A549 (cell line): ENCODE results near the gene ATG101. TPM values are rescaled to one million over a fixed set of nuclear protein-coding genes. Genes with fewer than 3 reads are reported as not detected.

ENCODE experiments used
- ATAC-seq, 2 experiments: fragments of 200-7000 bp in 1 of 2; fragments of >200 bp in 1 of 2; cut with Nextera tagmentation in 1 of 2; cut with Tn5 transposase in 1 of 2; 3 replicates each; pipeline versions ENCODE4 v1.8.0 to v1.9.1; 2018 to 2020; ENCODE audit warnings: mild to moderate bottlenecking in 1 of 2, moderate library complexity in 1 of 2
- CTCF ChIA-PET: fragments of 300-600 bp; sonication (Branson Sonifier 250); formaldehyde crosslinking; extraction: SDS; loops from one replicate; lab custom pipeline; 2021; ENCODE audit warnings: antibody characterized with exemption, inconsistent platforms; lab: Yijun Ruan, JAX
- POLR2A ChIA-PET: fragments of 350-600 bp; formaldehyde crosslinking; extraction: SDS; loops from one replicate; lab custom pipeline; 2021; ENCODE audit warnings: antibody characterized with exemption, inconsistent platforms; lab: Yijun Ruan, JAX
- DNase-seq, 2 experiments: peaks; one replicate each; pipeline versions ENCODE4 v3.0.0 to v3.0.0-alpha.2; 2011 to 2016; ENCODE audit warnings: low read depth in 1 of 2, low spot score in 1 of 2
- FAIRE-seq: peaks from 2 replicates; lab custom pipeline; 2011; peaks lifted over from hg19 to GRCh38; lab: Jason Lieb, UNC
- H3K27ac ChIP-seq, 2 experiments: fragments of >200 bp; sonication (Bioruptor Twin); formaldehyde crosslinking; 3 replicates each; pipeline ENCODE4 v1.5.1; 2016 to 2017
- H3K4me1 ChIP-seq: fragments of >200 bp; sonication (Bioruptor Twin); formaldehyde crosslinking; 3 replicates; pipeline ENCODE4 v1.6.1; 2016
- H3K4me2 ChIP-seq: fragments of >200 bp; sonication (Bioruptor Twin); formaldehyde crosslinking; 3 replicates; pipeline ENCODE4 v1.6.1; 2016
- H3K4me3 ChIP-seq: fragments of >200 bp; sonication (Bioruptor Twin); formaldehyde crosslinking; 3 replicates; pipeline ENCODE4 v1.5.1; 2016
- H3K9me3 ChIP-seq: fragments of >200 bp; sonication (Bioruptor Twin); formaldehyde crosslinking; 3 replicates; pipeline ENCODE4 v1.6.1; 2016
- BCL3 ChIP-seq: fragments of >200 bp; sonication (Bioruptor Twin); formaldehyde crosslinking; IDR thresholded peaks from 3 replicates; pipeline ENCODE4 v1.6.1; 2016
- CHD4 ChIP-seq: fragments of 200-600 bp; sonication (generic); IDR thresholded peaks from 2 replicates; pipeline ENCODE4 v1.6.1; 2016; ENCODE audit warnings: antibody characterized with exemption, mild to moderate bottlenecking, borderline replicate concordance
- EHF ChIP-seq: fragments of 250-450 bp; sonication (Bioruptor Pico); IDR thresholded peaks from 2 replicates; pipeline ENCODE4 v1.5.0; 2020; ENCODE audit warnings: mild to moderate bottlenecking
- EHMT2 ChIP-seq: fragments of 200-600 bp; sonication (generic); IDR thresholded peaks from 2 replicates; pipeline ENCODE4 v1.6.1; 2016; ENCODE audit warnings: antibody characterized with exemption, low read depth, mild to moderate bottlenecking, moderate library complexity
- ESRRA ChIP-seq: fragments of 150-350 bp; IDR thresholded peaks from 2 replicates; pipeline ENCODE4 v1.6.1; 2014; ENCODE audit warnings: mild to moderate bottlenecking, low read length, borderline replicate concordance
- FOSB ChIP-seq: fragments of 250-450 bp; sonication (Bioruptor Pico); IDR thresholded peaks from 2 replicates; pipeline ENCODE4 v1.5.0; 2020; ENCODE audit warnings: mild to moderate bottlenecking, moderate library complexity
- FOXS1 ChIP-seq: fragments of 250-450 bp; sonication (Bioruptor Pico); IDR thresholded peaks from 2 replicates; pipeline ENCODE4 v1.5.0; 2020; ENCODE audit warnings: mild to moderate bottlenecking, moderate library complexity
- HDAC2 ChIP-seq: fragments of 200-600 bp; sonication (generic); IDR thresholded peaks from 2 replicates; pipeline ENCODE4 v1.6.1; 2016
- HOXA7 ChIP-seq: fragments of 250-450 bp; sonication (Bioruptor Pico); IDR thresholded peaks from 2 replicates; pipeline ENCODE4 v1.5.0; 2020; ENCODE audit warnings: mild to moderate bottlenecking, moderate library complexity
- HOXB5 ChIP-seq: fragments of 250-450 bp; sonication (Bioruptor Pico); IDR thresholded peaks from 2 replicates; pipeline ENCODE4 v1.5.0; 2020; ENCODE audit warnings: mild to moderate bottlenecking, moderate library complexity
- MAX ChIP-seq: IDR thresholded peaks from 2 replicates; pipeline ENCODE4 v1.6.1; 2012
- MAZ ChIP-seq: fragments of 150-350 bp; IDR thresholded peaks from 2 replicates; pipeline ENCODE4 v1.6.1; 2014; ENCODE audit warnings: antibody characterized with exemption, low read depth, low read length, borderline replicate concordance
- NFE2L2 ChIP-seq: fragments of 150-350 bp; conservative IDR thresholded peaks from 2 replicates; pipeline ENCODE4 v1.6.1; 2014; ENCODE audit warnings: low read length
- NPAS2 ChIP-seq: fragments of 250-450 bp; sonication (Bioruptor Pico); IDR thresholded peaks from 2 replicates; pipeline ENCODE4 v1.8.0; 2022; ENCODE audit warnings: mild to moderate bottlenecking, moderate library complexity, borderline replicate concordance
- POLR2A ChIP-seq: IDR thresholded peaks from 2 replicates; pipeline ENCODE4 v1.6.1; 2012; ENCODE audit warnings: mild to moderate bottlenecking, low read length
- POLR2AphosphoS2 ChIP-seq: conservative IDR thresholded peaks from 2 replicates; pipeline ENCODE4 v1.6.1; 2012; ENCODE audit warnings: low read length, improper control_type of control experiment, inconsistent platforms
- RARB ChIP-seq: fragments of 250-450 bp; sonication (Bioruptor Pico); IDR thresholded peaks from 2 replicates; pipeline ENCODE4 v1.8.0; 2021; ENCODE audit warnings: mild to moderate bottlenecking, moderate library complexity
- TFCP2L1 ChIP-seq: fragments of 250-450 bp; sonication (Bioruptor Pico); IDR thresholded peaks from 2 replicates; pipeline ENCODE4 v1.5.0; 2021; ENCODE audit warnings: mild to moderate bottlenecking
- TP53 ChIP-seq: fragments of 250-450 bp; sonication (Bioruptor Pico); IDR thresholded peaks from 2 replicates; pipeline ENCODE4 v1.5.0; 2021; ENCODE audit warnings: mild to moderate bottlenecking, moderate library complexity
- USF2 ChIP-seq: fragments of 450-650 bp; IDR thresholded peaks from 2 replicates; pipeline ENCODE4 v1.6.1; 2014; ENCODE audit warnings: antibody characterized with exemption
- ZFP36 ChIP-seq: fragments of 450-650 bp; IDR thresholded peaks from 2 replicates; pipeline ENCODE4 v1.6.1; 2014; ENCODE audit warnings: borderline replicate concordance; ENCODE audit not compliant: partially characterized antibody
- ZSCAN20 ChIP-seq: fragments of 250-450 bp; sonication (Bioruptor Pico); IDR thresholded peaks from 2 replicates; pipeline ENCODE4 v1.8.0; 2022; ENCODE audit warnings: mild to moderate bottlenecking, moderate library complexity
- WGBS: methylation state at CpG from one replicate; pipeline ENCODE4 v1.1.6; 2017; ENCODE audit errors: missing lambda C conversion rate; 5-methylcytosine and 5-hydroxymethylcytosine counted together
- polyA plus RNA-seq, 4 experiments: library from polyadenylated mRNA; depleted of rRNA in 3 of 4; stranded (reverse); fragments of >200 nt; fragmentation: RNase III in 1 of 4; extraction: RNeasy Plus Mini Kit Qiagen cat#74134 plus additional on column Dnase treatment in 1 of 4; gene quantifications; 2 replicates in 3 of 4; 3 replicates in 1 of 4; pipeline ENCODE4 v1.2.3, GENCODE V29; 2011 to 2017

ATG101 gene
- polyA plus RNA-seq, 2 of the 4 experiments (the other 2 are of a cell fraction), result 87.9 to 141 TPM

- POLR2A ChIA-PET, result no interaction called here
- DNase-seq (peak in 1 of 2 experiments; percentile 63), FAIRE-seq (no peak), ATAC-seq (no peak)
- TF ChIP-seq TFCP2L1 (CRISPR knock-in tag) (peak; percentile 90), FOSB (CRISPR knock-in tag) (peak; percentile 77), ESRRA (no peak), RARB (CRISPR knock-in tag) (peak; percentile 58; the same call in 1 of the 2 replicates), MAZ (no peak), HOXA7 (CRISPR knock-in tag) (peak; percentile 92), POLR2A (no peak), FOXS1 (CRISPR knock-in tag) (no peak), TP53 (CRISPR knock-in tag) (peak; percentile 77), POLR2AphosphoS2 (peak; percentile 60), NFE2L2 (no peak), CHD4 (no peak)
- Histone ChIP-seq H3K9me3 (no peaks in the 10 kb centered on the region), H3K27ac (no peak overlapping the region), H3K4me3 (no peak overlapping the region), H3K4me2 (no peak overlapping the region), H3K4me1 (peaks cover 22% of the 10 kb centered on the region)
- CTCF ChIA-PET, result interaction anchor here (0.7 to 42.5 kb wide), 8 partner anchors 12 to 129 kb away, joined by 3 to 1730 read pairs (median 4); no protein-coding TSS in a partner anchor
- 88% methylated on average over 26 of the region's 27 CpGs for WGBS
Measured at GRCh38 chr12:52055731-52056711, 13.8 kb upstream of the ATG101 start.

- FAIRE-seq (no peak), ATAC-seq (no peak), DNase-seq (peak in 1 of 2 experiments; percentile 64)
- POLR2A ChIA-PET, result no interaction called here
- H3K9me3 ChIP-seq, result no peaks in the 10 kb centered on the region
- no peak overlapping the region for H3K27ac ChIP-seq
- CTCF ChIA-PET, result interaction anchor here (1.0 to 42.5 kb wide), 6 partner anchors 11 to 53 kb away, joined by 3 to 1730 read pairs (median 8); no protein-coding TSS in a partner anchor
- no peak overlapping the region for H3K4me3 ChIP-seq
- TF ChIP-seq HDAC2 (no peak), NFE2L2 (no peak), EHF (0 out of 2 replicates have a peak, but pooled peaks have one; percentile 52), NPAS2 (CRISPR knock-in tag) (no peak), ZFP36 (no peak), MAX (no peak), FOSB (CRISPR knock-in tag) (peak; percentile 89), HOXB5 (CRISPR knock-in tag) (peak; percentile 71; the same call in 1 of the 2 replicates), BCL3 (no peak), EHMT2 (no peak), USF2 (0 out of 2 replicates have a peak, but pooled peaks have one; percentile 13), FOXS1 (CRISPR knock-in tag) (no peak), TP53 (CRISPR knock-in tag) (0 out of 2 replicates have a peak, but pooled peaks have one; percentile 54), HOXA7 (CRISPR knock-in tag) (peak; percentile 96), TFCP2L1 (CRISPR knock-in tag) (peak; percentile 71), ZSCAN20 (peak; percentile 10; the same call in 1 of the 2 replicates), POLR2AphosphoS2 (peak; percentile 56)
- no peak overlapping the region for H3K4me2 ChIP-seq
- H3K4me1 ChIP-seq, result peaks cover 22% of the 10 kb centered on the region
- 84% methylated on average over 23 of the region's 23 CpGs for WGBS
Measured at GRCh38 chr12:52056801-52057637, 12.8 kb upstream of the ATG101 start.
